Smooth muscle cell (in vitro differentiated cells): ENCODE results near the gene UGT1A3. TPM values are rescaled to one million over a fixed set of nuclear protein-coding genes. Genes with fewer than 3 reads are reported as not detected.

ENCODE experiments used
- DNase-seq: peaks from one replicate; lab custom pipeline; 2025; ENCODE audit not compliant: unreplicated experiment; lab: John Stamatoyannopoulos, UW
- H2AFZ ChIP-seq: fragments of 200-600 bp; sonication (generic); 2 replicates; pipeline ENCODE4 v1.6.0; 2016; ENCODE audit warnings: antibody characterized with exemption, low read depth, mild to moderate bottlenecking
- H3F3A ChIP-seq: fragments of 200-600 bp; sonication (generic); 2 replicates; pipeline ENCODE4 v1.6.0; 2017; ENCODE audit warnings: antibody characterized with exemption, low read depth
- H3K27ac ChIP-seq: fragments of 200-600 bp; sonication (generic); 2 replicates; pipeline ENCODE4 v1.5.1; 2016; ENCODE audit warnings: low read depth, mild to moderate bottlenecking
- H3K27me3 ChIP-seq: fragments of 200-600 bp; sonication (generic); 2 replicates; pipeline ENCODE4 v1.6.1; 2016; ENCODE audit warnings: low read depth, mild to moderate bottlenecking
- H3K36me3 ChIP-seq: fragments of 200-600 bp; sonication (generic); 2 replicates; pipeline ENCODE4 v1.5.1; 2016; ENCODE audit warnings: low read depth
- H3K4me1 ChIP-seq: fragments of 200-600 bp; sonication (generic); 2 replicates; pipeline ENCODE4 v1.5.1; 2016; ENCODE audit warnings: low read depth
- H3K4me2 ChIP-seq: fragments of 200-600 bp; sonication (generic); 2 replicates; pipeline ENCODE4 v1.6.0; 2016; ENCODE audit warnings: mild to moderate bottlenecking
- H3K4me3 ChIP-seq: fragments of 200-600 bp; sonication (generic); 2 replicates; pipeline ENCODE4 v1.5.1; 2016; ENCODE audit warnings: mild to moderate bottlenecking
- H3K79me2 ChIP-seq: fragments of 200-600 bp; sonication (generic); 2 replicates; pipeline ENCODE4 v1.6.0; 2016; ENCODE audit warnings: low read depth, mild to moderate bottlenecking
- H3K9ac ChIP-seq: fragments of 200-600 bp; sonication (generic); 2 replicates; pipeline ENCODE4 v1.6.0; 2016; ENCODE audit warnings: low read depth
- H3K9me3 ChIP-seq: fragments of 200-600 bp; sonication (generic); replicated peaks from 2 replicates; pipeline ENCODE4 v1.5.1; 2016; ENCODE audit warnings: low read depth
- H4K20me1 ChIP-seq: fragments of 200-600 bp; sonication (generic); 2 replicates; pipeline ENCODE4 v1.6.0; 2016; ENCODE audit warnings: low read depth
- CTCF ChIP-seq: fragments of 200-600 bp; sonication (generic); IDR thresholded peaks from 2 replicates; pipeline ENCODE4 v1.5.1; 2017; ENCODE audit warnings: borderline replicate concordance, mild to moderate bottlenecking, antibody characterized with exemption; ENCODE audit not compliant: insufficient read depth, poor library complexity, severe bottlenecking
- WGBS: methylation state at CpG from one replicate; pipeline ENCODE4 v1.1.7; 2016; ENCODE audit warnings: low lambda C conversion rate; 5-methylcytosine and 5-hydroxymethylcytosine counted together
- polyA plus RNA-seq: library from polyadenylated mRNA; unstranded; fragments of >200 nt; fragmentation: Nextera tagmentation; extraction: Ambion mirVana; gene quantifications from 2 replicates; pipeline ENCODE4 v1.2.1, GENCODE V29; 2016
- total RNA-seq: library from RNA; depleted of rRNA; stranded (reverse); fragments of >200 nt; gene quantifications from 2 replicates; pipeline ENCODE4 v1.2.3, GENCODE V29; 2014

The UGT1A3 gene
- total RNA-seq (not detected in 2 replicates), polyA plus RNA-seq (not detected in 2 replicates)

GRCh38 chr2:233728723-233729301, at the start of gene UGT1A3:
TSS of gene UGT1A3 (plus strand) at chr2:233729042. CDS start at chr2:233729127, 85 bp downstream.
- Histone ChIP-seq H3K9ac (no peak within 1 kb of the TSS), H3K27me3 (no peaks in the 10 kb centered on the region), H3K4me1 (no peaks in the 10 kb centered on the region), H3K27ac (no peak within 1 kb of the TSS), H3K4me3 (no peak within 1 kb of the TSS), H4K20me1 (no peaks in the 10 kb centered on the region), H3F3A (no peaks in the 10 kb centered on the region), H3K4me2 (no peak within 1 kb of the TSS), H2AFZ (no peak within 1 kb of the TSS), H3K36me3 (no peaks in the 10 kb centered on the region), H3K9me3 (no peaks in the 10 kb centered on the region), H3K79me2 (no peaks in the 10 kb centered on the region)
- TF ChIP-seq CTCF, result no peak
- WGBS, result 84% methylated on average over 8 of the region's 8 CpGs
- DNase-seq, result no peak

GRCh38 chr2:233679196-233679595, 49.6 kb upstream of the UGT1A3 start:
- H3K4me2 ChIP-seq, result no peak overlapping the region
- no peak overlapping the region for H2AFZ ChIP-seq
- no peak overlapping the region for H3K27ac ChIP-seq
- no peaks in the 10 kb centered on the region for H3K9me3 ChIP-seq
- no peaks in the 10 kb centered on the region for H4K20me1 ChIP-seq
- H3K27me3 ChIP-seq, result no peaks in the 10 kb centered on the region
- 67% methylated on average over 4 of the region's 4 CpGs for WGBS
- no peaks in the 10 kb centered on the region for H3K4me1 ChIP-seq
- no peaks in the 10 kb centered on the region for H3F3A ChIP-seq
- no peaks in the 10 kb centered on the region for H3K79me2 ChIP-seq
- no peak for TF ChIP-seq CTCF
- no peak overlapping the region for H3K4me3 ChIP-seq
- DNase-seq, result no peak
- H3K9ac ChIP-seq, result no peak overlapping the region
- no peaks in the 10 kb centered on the region for H3K36me3 ChIP-seq

GRCh38 chr2:233680361-233681045, 48.3 kb upstream of the UGT1A3 start:
- Histone ChIP-seq H3K27ac (no peak overlapping the region), H3K27me3 (no peaks in the 10 kb centered on the region), H3F3A (no peaks in the 10 kb centered on the region), H4K20me1 (no peaks in the 10 kb centered on the region), H3K9me3 (no peaks in the 10 kb centered on the region), H3K9ac (no peak overlapping the region), H3K4me2 (no peak overlapping the region), H2AFZ (no peak overlapping the region), H3K4me1 (no peaks in the 10 kb centered on the region), H3K79me2 (no peaks in the 10 kb centered on the region), H3K36me3 (no peaks in the 10 kb centered on the region), H3K4me3 (no peak overlapping the region)
- DNase-seq, result no peak
- no peak for TF ChIP-seq CTCF
- 93% methylated on average over 4 of the region's 4 CpGs for WGBS
